ENCODE data around the gene TCF15.

Gene TCF15

DNA sequence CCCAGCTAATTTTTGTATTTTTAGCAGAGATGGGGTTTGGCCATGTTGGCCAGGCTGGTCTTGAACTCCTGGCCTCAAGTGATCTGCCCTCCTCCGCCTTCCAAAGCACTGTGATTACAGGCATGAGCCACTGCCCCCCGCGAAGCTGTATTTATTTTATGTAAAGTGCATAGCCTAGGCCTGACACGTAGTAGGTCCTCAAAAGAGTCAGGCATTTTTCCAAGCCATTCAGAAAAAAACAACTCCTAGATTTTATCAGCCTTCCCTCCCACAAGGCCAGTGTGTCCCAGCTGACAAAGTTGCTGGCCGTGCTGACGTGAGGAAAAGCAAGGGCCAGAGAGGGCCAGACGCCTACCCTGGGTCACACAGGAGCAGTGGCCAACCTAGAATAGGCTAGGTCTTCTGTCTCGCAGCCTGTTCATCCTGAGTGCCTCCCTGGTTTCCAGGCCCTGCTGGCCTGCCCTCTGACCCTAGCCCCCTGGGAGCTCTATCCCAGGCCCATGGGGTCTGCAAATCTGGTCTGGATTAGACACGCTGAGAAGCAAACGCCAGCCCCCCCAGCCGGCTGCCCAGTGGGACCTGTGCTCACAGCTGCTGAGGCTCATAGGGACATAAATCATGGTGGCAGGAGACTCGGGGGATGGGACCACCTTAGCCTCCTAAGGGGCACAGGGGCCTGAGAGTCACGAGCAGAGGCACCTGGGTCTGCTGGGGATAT, 11.8 kb downstream of the TCF15 start:
- Histone ChIP-seq H3K4me3 (ENCODE audit: low read length) (no peak overlapping the region), H3K27ac (ENCODE audit: low read length) (no peak overlapping the region), H3K27me3 (ENCODE audit: control insufficient read depth, insufficient read depth, low read length) (no peaks in the 10 kb centered on the region), H3K36me3 (ENCODE audit: control insufficient read depth, insufficient read depth, low read length) (no peaks in the 10 kb centered on the region), H3K4me1 (ENCODE audit: control insufficient read depth, insufficient read depth, low read length) (no peaks in the 10 kb centered on the region), H3K9me3 (ENCODE audit: control insufficient read depth, insufficient read depth, low read length) (no peaks in the 10 kb centered on the region)
- DNase-seq (ENCODE audit: low read depth, low spot score) = no peak
- WGBS (ENCODE audit: insufficient coverage, insufficient read length) = no CpG with 5 or more reads among the region's 13 CpGs

DNA sequence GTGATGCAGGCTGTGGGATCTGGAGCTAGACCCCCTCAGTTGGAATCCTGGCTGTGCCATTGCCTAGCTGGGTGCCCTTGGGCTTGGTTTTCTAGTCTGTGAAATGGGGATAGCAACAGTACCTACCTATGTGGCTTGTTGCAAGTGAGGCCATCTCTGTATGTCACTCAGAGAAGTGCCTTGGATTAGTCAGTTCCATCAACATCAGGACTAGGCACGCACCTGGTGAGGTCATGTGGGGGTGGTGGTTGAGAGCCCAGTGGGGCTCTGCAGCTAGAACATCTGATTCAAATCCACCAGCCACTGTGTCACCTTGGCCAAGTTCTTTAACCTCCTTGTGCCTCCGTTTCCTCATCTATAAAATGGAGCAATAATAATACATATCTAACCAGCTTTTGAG, 12.5 kb downstream of the TCF15 start:
- WGBS (ENCODE audit: insufficient coverage, insufficient read length) = no CpG with 5 or more reads among the region's 2 CpGs
- DNase-seq (ENCODE audit: low read depth, low spot score) = no peak

GRCh38 chr20:595330-596308, 14.5 kb downstream of the TCF15 start:
- no CpG with 5 or more reads among the region's 24 CpGs for WGBS (ENCODE audit: insufficient coverage, insufficient read length)
- Histone ChIP-seq H3K4me1 (ENCODE audit: control insufficient read depth, insufficient read depth, low read length) (no peaks in the 10 kb centered on the region), H3K9me3 (ENCODE audit: control insufficient read depth, insufficient read depth, low read length) (no peaks in the 10 kb centered on the region), H3K36me3 (ENCODE audit: control insufficient read depth, insufficient read depth, low read length) (no peaks in the 10 kb centered on the region), H3K4me3 (ENCODE audit: low read length) (no peak overlapping the region), H3K27ac (ENCODE audit: low read length) (no peak overlapping the region), H3K27me3 (ENCODE audit: control insufficient read depth, insufficient read depth, low read length) (no peaks in the 10 kb centered on the region)
- DNase-seq (ENCODE audit: low read depth, low spot score) = no peak

More for the DNA sequence above, 12.5 kb downstream of the TCF15 start:
- Histone ChIP-seq H3K4me3 (ENCODE audit: low read length) (no peak overlapping the region), H3K9me3 (ENCODE audit: control insufficient read depth, insufficient read depth, low read length) (no peaks in the 10 kb centered on the region), H3K27me3 (ENCODE audit: control insufficient read depth, insufficient read depth, low read length) (no peaks in the 10 kb centered on the region), H3K36me3 (ENCODE audit: control insufficient read depth, insufficient read depth, low read length) (no peaks in the 10 kb centered on the region), H3K27ac (ENCODE audit: low read length) (no peak overlapping the region), H3K4me1 (ENCODE audit: control insufficient read depth, insufficient read depth, low read length) (no peaks in the 10 kb centered on the region)

- WGBS (ENCODE audit: insufficient coverage, insufficient read length) = no CpG with 5 or more reads among the region's 7 CpGs
- H3K27ac ChIP-seq (ENCODE audit: low read length) = no peak overlapping the region
- no peaks in the 10 kb centered on the region for H3K36me3 ChIP-seq (ENCODE audit: control insufficient read depth, insufficient read depth, low read length)
These were observed 17.6 kb downstream of the TCF15 start for GRCh38 chr20:592506-592905.

DNA sequence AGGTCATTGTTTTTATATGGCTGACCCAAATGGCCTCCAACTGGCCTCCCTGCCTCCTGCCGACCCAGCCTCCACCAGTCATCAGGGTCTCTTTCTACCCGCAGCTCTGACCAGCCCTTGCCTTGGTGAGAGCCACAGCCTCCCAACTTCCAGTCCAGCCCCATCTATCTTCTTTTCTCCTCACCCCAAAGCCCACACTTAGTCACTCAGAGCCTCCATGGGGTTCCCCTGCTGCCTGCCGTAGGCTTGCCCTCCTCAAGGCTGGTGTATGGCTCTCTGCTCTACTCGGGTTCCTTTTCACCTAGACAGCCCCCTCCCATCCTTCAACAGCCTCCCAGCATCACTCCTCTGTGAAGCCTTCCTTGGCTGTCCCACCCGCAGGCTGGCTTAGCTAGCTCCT, 18.2 kb downstream of the TCF15 start:
- no CpG with 5 or more reads among the region's 5 CpGs for whole genome bisulfite sequencing (ENCODE audit: insufficient coverage, insufficient read length)
- Histone ChIP-seq H3K36me3 (ENCODE audit: control insufficient read depth, insufficient read depth, low read length) (no peaks in the 10 kb centered on the region), H3K27me3 (ENCODE audit: control insufficient read depth, insufficient read depth, low read length) (no peaks in the 10 kb centered on the region), H3K27ac (ENCODE audit: low read length) (no peak overlapping the region), H3K4me3 (ENCODE audit: low read length) (no peak overlapping the region), H3K4me1 (ENCODE audit: control insufficient read depth, insufficient read depth, low read length) (no peaks in the 10 kb centered on the region), H3K9me3 (ENCODE audit: control insufficient read depth, insufficient read depth, low read length) (no peaks in the 10 kb centered on the region)
- no peak for DNase-seq (ENCODE audit: low read depth, low spot score)

More at GRCh38 chr20:592506-592905, 17.6 kb downstream of the TCF15 start:
- no peak for DNase-seq (ENCODE audit: low read depth, low spot score)
- Histone ChIP-seq H3K4me1 (ENCODE audit: control insufficient read depth, insufficient read depth, low read length) (no peaks in the 10 kb centered on the region), H3K9me3 (ENCODE audit: control insufficient read depth, insufficient read depth, low read length) (no peaks in the 10 kb centered on the region), H3K4me3 (ENCODE audit: low read length) (no peak overlapping the region), H3K27me3 (ENCODE audit: control insufficient read depth, insufficient read depth, low read length) (no peaks in the 10 kb centered on the region)

DNA sequence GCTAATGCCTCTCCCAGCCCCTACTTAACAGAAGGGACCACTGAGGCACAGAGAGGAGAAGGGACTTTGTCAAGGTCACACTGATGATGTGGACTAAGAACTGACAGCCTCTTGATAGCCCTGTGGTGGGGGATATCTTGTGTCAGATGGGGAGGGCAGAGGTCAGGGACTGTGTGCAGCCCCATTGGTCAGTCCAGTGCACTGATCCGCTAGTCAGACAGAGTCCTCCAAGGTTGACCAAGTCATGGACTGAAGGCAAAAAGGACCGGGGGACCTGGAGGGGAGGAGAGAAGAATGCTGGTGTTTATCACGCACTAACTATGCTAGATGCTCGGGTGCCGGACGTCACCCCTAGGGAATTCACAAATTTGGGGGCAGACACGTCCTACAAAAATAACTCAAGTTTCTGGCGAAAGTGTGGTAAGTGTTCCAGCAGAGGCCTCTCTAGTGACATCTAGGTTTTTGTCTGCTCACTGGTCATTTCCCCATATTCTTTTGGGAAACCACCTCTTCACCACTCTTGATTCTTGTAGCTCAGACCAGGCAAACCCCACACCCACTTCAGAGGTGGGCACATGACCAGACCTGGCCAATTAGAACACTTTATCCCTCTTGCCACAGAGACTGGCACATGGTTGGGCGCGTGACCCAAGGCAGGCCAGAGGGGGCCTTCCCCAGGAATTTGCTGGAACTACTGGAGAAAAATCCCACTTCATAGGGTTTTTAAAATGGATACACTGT, 21.0 kb downstream of the TCF15 start:
- no CpG with 5 or more reads among the region's 10 CpGs for WGBS (ENCODE audit: insufficient coverage, insufficient read length)
- no peak overlapping the region for H3K27ac ChIP-seq (ENCODE audit: low read length)
- 0 out of 2 replicates have a peak, but pooled peaks cover 1% of the 10 kb centered on the region for H3K4me1 ChIP-seq (ENCODE audit: control insufficient read depth, insufficient read depth, low read length)
- no peaks in the 10 kb centered on the region for H3K9me3 ChIP-seq (ENCODE audit: control insufficient read depth, insufficient read depth, low read length)
- H3K36me3 ChIP-seq (ENCODE audit: control insufficient read depth, insufficient read depth, low read length) = no peaks in the 10 kb centered on the region
- no peak overlapping the region for H3K4me3 ChIP-seq (ENCODE audit: low read length)
- H3K27me3 ChIP-seq (ENCODE audit: control insufficient read depth, insufficient read depth, low read length) = no peaks in the 10 kb centered on the region
- DNase-seq (ENCODE audit: low read depth, low spot score) = no peak

DNA sequence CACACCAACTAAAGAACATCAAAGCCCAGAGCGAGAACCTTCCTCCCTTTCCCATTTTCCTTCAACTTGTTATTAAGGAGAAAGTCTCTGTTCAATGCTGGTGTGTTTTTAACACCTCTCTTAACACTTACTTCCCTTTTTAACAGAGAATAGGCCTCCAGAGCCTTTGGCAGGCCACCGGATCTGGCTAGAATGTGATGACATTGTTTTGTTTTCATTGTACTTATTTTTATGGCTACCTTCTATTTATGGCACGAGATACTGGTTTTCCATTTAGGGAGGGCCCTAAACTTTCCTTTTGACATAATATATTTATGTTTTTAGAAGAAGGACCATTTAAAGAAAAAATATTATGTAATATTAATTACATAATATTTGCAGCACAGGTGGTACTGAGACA, 21.6 kb downstream of the TCF15 start:
- Histone ChIP-seq H3K27me3 (ENCODE audit: control insufficient read depth, insufficient read depth, low read length) (no peaks in the 10 kb centered on the region), H3K9me3 (ENCODE audit: control insufficient read depth, insufficient read depth, low read length) (no peaks in the 10 kb centered on the region), H3K36me3 (ENCODE audit: control insufficient read depth, insufficient read depth, low read length) (no peaks in the 10 kb centered on the region), H3K4me3 (ENCODE audit: low read length) (no peak overlapping the region), H3K27ac (ENCODE audit: low read length) (no peak overlapping the region), H3K4me1 (ENCODE audit: control insufficient read depth, insufficient read depth, low read length) (0 out of 2 replicates have a peak, but pooled peaks cover 1% of the 10 kb centered on the region)
- DNase-seq (ENCODE audit: low read depth, low spot score) = no peak
- WGBS (ENCODE audit: insufficient coverage, insufficient read length) = no CpG with 5 or more reads among the region's 3 CpGs

GRCh38 chr20:584971-585301, 25.2 kb downstream of the TCF15 start:
- Histone ChIP-seq H3K4me3 (ENCODE audit: low read length) (no peak overlapping the region), H3K36me3 (ENCODE audit: control insufficient read depth, insufficient read depth, low read length) (no peaks in the 10 kb centered on the region), H3K9me3 (ENCODE audit: control insufficient read depth, insufficient read depth, low read length) (no peaks in the 10 kb centered on the region), H3K27ac (ENCODE audit: low read length) (no peak overlapping the region), H3K27me3 (ENCODE audit: control insufficient read depth, insufficient read depth, low read length) (no peaks in the 10 kb centered on the region), H3K4me1 (ENCODE audit: control insufficient read depth, insufficient read depth, low read length) (0 out of 2 replicates have a peak, but pooled peaks cover 1% of the 10 kb centered on the region)
- WGBS (ENCODE audit: insufficient coverage, insufficient read length) = no CpG with 5 or more reads among the region's 7 CpGs
- DNase-seq (ENCODE audit: low read depth, low spot score) = no peak

DNA sequence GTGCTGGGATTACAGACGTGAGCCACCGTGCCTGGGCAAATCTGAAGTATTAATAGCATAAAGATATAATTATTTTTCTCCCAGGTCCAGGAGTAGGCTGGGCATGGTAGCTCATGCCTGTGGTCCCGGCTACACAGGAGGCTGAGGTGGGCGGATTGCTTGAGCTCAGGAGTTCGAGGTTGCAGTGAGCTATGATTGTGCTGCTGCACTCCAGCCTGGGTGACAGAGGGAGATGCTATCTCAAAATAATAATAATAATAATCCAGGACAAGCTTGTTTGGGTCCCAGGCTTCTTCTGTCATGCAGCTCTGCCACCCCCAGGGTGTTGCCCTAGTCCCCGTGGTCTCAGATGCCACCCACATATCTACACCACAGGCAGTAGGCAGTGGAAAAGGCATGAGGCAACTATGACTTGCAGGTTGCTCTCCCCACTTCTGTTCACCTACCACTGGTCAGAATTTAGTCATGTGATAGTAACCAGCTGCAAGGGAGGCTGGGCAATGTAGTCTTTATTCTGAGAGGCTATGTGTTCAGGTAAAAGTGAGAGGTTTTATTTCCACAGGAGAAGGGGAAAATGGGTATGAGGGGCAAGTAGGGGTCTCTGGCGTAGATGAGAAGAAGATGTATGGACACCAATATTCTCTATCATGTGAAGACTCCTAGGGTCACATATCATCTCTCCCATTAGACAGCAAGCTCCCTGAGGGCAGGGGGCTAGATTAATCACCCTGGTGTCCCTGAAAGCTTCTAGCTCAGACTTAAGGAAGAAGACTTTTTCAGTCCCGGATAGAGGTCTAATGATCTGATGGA, 25.7 kb downstream of the TCF15 start:
- no peak for DNase-seq (ENCODE audit: low read depth, low spot score)
- Histone ChIP-seq H3K4me3 (ENCODE audit: low read length) (no peak overlapping the region), H3K36me3 (ENCODE audit: control insufficient read depth, insufficient read depth, low read length) (no peaks in the 10 kb centered on the region), H3K27me3 (ENCODE audit: control insufficient read depth, insufficient read depth, low read length) (no peaks in the 10 kb centered on the region), H3K9me3 (ENCODE audit: control insufficient read depth, insufficient read depth, low read length) (no peaks in the 10 kb centered on the region), H3K4me1 (ENCODE audit: control insufficient read depth, insufficient read depth, low read length) (0 out of 2 replicates have a peak, but pooled peaks cover 1% of the 10 kb centered on the region), H3K27ac (ENCODE audit: low read length) (no peak overlapping the region)
- no CpG with 5 or more reads among the region's 8 CpGs for WGBS (ENCODE audit: insufficient coverage, insufficient read length)
